ENCODE data around the gene CA10. TPM values are rescaled to one million over a fixed set of nuclear protein-coding genes. Genes with fewer than 3 reads are reported as not detected.

Gene CA10
- total and polyA plus RNA-seq, 2 donors (not counting 1 experiment from before 2014, with no cell fraction given) = not detected

GRCh38 chr17:52079496-52079895 lies 79.0 kb downstream of the CA10 start:
- H3K4me2 ChIP-seq (replicated peaks; ENCODE audit: low read depth, low read length, poor library complexity, severe bottlenecking) = no peak overlapping the region
- H3K79me2 ChIP-seq (ENCODE audit: control insufficient read depth, insufficient read depth, low read length) = no peaks in the 10 kb centered on the region
- H4K20me1 ChIP-seq (ENCODE audit: control insufficient read depth, insufficient read depth, low read length, poor library complexity, severe bottlenecking) = no peaks in the 10 kb centered on the region
- intact Hi-C loops (cut with micrococcal nuclease) = no loop called here
- H3K4me3 Mint-ChIP-seq = no peak overlapping the region
- H3K27ac ChIP-seq (ENCODE audit: low read length in 2 of 2) = no peak overlapping the region
- ATAC-seq (ENCODE audit: low read depth) (no peak), DNase-seq (no peak)
- H3K9ac ChIP-seq (ENCODE audit: low read length) = no peak overlapping the region
- no peaks in the 10 kb centered on the region for H3K36me3 ChIP-seq (replicated peaks in 1 of 2; ENCODE audit: control extremely low read depth in 1 of 2, control insufficient read depth in 1 of 2, extremely low read depth in 1 of 2, insufficient read depth in 2 of 2, low read length in 1 of 2)
- H3K9me3 Mint-ChIP-seq (ENCODE audit: insufficient read depth) = no peaks in the 10 kb centered on the region
- H3K4me1 ChIP-seq (ENCODE audit: control insufficient read depth in 2 of 2, insufficient read depth in 2 of 2, low read length in 2 of 2) = no peaks in the 10 kb centered on the region
- H3K27ac Mint-ChIP-seq = no peak overlapping the region
- H3K9me3 ChIP-seq (ENCODE audit: control extremely low read depth in 1 of 3, control insufficient read depth in 2 of 3, insufficient read depth in 1 of 3, low read length in 2 of 3) = no peaks in the 10 kb centered on the region
- H3K4me3 ChIP-seq (ENCODE audit: control extremely low read depth in 1 of 5, extremely low read depth in 1 of 5, insufficient read depth in 1 of 5, low read depth in 2 of 5, low read length in 4 of 5) = no peak overlapping the region
- TF ChIP-seq CTCF (IDR thresholded peaks at IDR 0.05) (no peak), EZH2 (IDR thresholded peaks at IDR 0.05; ENCODE audit: borderline replicate concordance, insufficient read depth, low read depth, low read length, poor library complexity, severe bottlenecking) (no peak)
- no CpG with 5 or more reads among the region's 4 CpGs for WGBS (ENCODE audit: insufficient coverage)
- H3K27me3 ChIP-seq (replicated peaks in 1 of 4; ENCODE audit: control extremely low read depth in 1 of 4, control insufficient read depth in 3 of 4, insufficient read depth in 4 of 4, low read length in 3 of 4) = no peaks in the 10 kb centered on the region
- no peaks in the 10 kb centered on the region for H3K4me1 Mint-ChIP-seq
- ChIA-PET POLR2A (no interaction called here), CTCF (no interaction called here)
- H2AFZ ChIP-seq (ENCODE audit: insufficient read depth, low read depth, low read length, poor library complexity, severe bottlenecking) = no peak overlapping the region
- H3K27me3 Mint-ChIP-seq = no peaks in the 10 kb centered on the region

GRCh38 chr17:52071712-52072111 lies 86.8 kb downstream of the CA10 start:
- H3K4me1 ChIP-seq (ENCODE audit: control insufficient read depth in 2 of 2, insufficient read depth in 2 of 2, low read length in 2 of 2) = no peaks in the 10 kb centered on the region
- no peaks in the 10 kb centered on the region for H3K27me3 ChIP-seq (replicated peaks in 1 of 4; ENCODE audit: control extremely low read depth in 1 of 4, control insufficient read depth in 3 of 4, insufficient read depth in 4 of 4, low read length in 3 of 4)
- no peak overlapping the region for H3K4me3 ChIP-seq (ENCODE audit: control extremely low read depth in 1 of 5, extremely low read depth in 1 of 5, insufficient read depth in 1 of 5, low read depth in 2 of 5, low read length in 4 of 5)
- no peak for DNase-seq
- no peak overlapping the region for H3K4me2 ChIP-seq (replicated peaks; ENCODE audit: low read depth, low read length, poor library complexity, severe bottlenecking)
- no peaks in the 10 kb centered on the region for H4K20me1 ChIP-seq (ENCODE audit: control insufficient read depth, insufficient read depth, low read length, poor library complexity, severe bottlenecking)
- ChIA-PET POLR2A (no interaction called here), CTCF (no interaction called here)
- Mint-ChIP-seq H3K4me3 (no peak overlapping the region), H3K27ac (no peak overlapping the region), H3K27me3 (peaks cover 3% of the 10 kb centered on the region), H3K9me3 (ENCODE audit: insufficient read depth) (peaks cover 5% of the 10 kb centered on the region), H3K4me1 (no peaks in the 10 kb centered on the region)
- intact Hi-C loops (cut with micrococcal nuclease) = no loop called here
- WGBS (ENCODE audit: insufficient coverage) = 90% methylated on average over 4 of the region's 5 CpGs
- no peaks in the 10 kb centered on the region for H3K36me3 ChIP-seq (replicated peaks in 1 of 2; ENCODE audit: control extremely low read depth in 1 of 2, control insufficient read depth in 1 of 2, extremely low read depth in 1 of 2, insufficient read depth in 2 of 2, low read length in 1 of 2)
- no peak overlapping the region for H2AFZ ChIP-seq (ENCODE audit: insufficient read depth, low read depth, low read length, poor library complexity, severe bottlenecking)
- ATAC-seq (ENCODE audit: low read depth) = no peak
- TF ChIP-seq CTCF (IDR thresholded peaks at IDR 0.05) (no peak), EZH2 (IDR thresholded peaks at IDR 0.05; ENCODE audit: borderline replicate concordance, insufficient read depth, low read depth, low read length, poor library complexity, severe bottlenecking) (no peak)
- H3K79me2 ChIP-seq (ENCODE audit: control insufficient read depth, insufficient read depth, low read length) = no peaks in the 10 kb centered on the region
- H3K27ac ChIP-seq (ENCODE audit: low read length in 2 of 2) = no peak overlapping the region
- H3K9me3 ChIP-seq (ENCODE audit: control extremely low read depth in 1 of 3, control insufficient read depth in 2 of 3, insufficient read depth in 1 of 3, low read length in 2 of 3) = peaks cover 0 to 7% (median 0%) of the 10 kb centered on the region in 3 donors
- no peak overlapping the region for H3K9ac ChIP-seq (ENCODE audit: low read length)
